Transverse colon (tissue), 4 donors: ENCODE results near the gene GLRX3. TPM values are rescaled to one million over a fixed set of nuclear protein-coding genes. Genes with fewer than 3 reads are reported as not detected.

Experiments used
- DNase-seq: peaks from one replicate; pipeline ENCODE4 v3.0.0-alpha.2; 2019
- H3K27ac ChIP-seq, 4 donors: fragments of 200-600 bp; sonication (generic); 2 replicates each; pipeline ENCODE4 v1.5.1; 2016 to 2018; ENCODE audit warnings: inconsistent platforms in 4 of 4
- H3K27me3 ChIP-seq: fragments of 200-600 bp; sonication (generic); 2 replicates; pipeline ENCODE4 v1.5.1; 2017; ENCODE audit warnings: inconsistent platforms
- H3K36me3 ChIP-seq, 4 donors: fragments of 200-600 bp; sonication (generic); 2 replicates each; pipeline ENCODE4 v1.5.1; 2017 to 2019; ENCODE audit warnings: inconsistent platforms in 4 of 4
- H3K4me1 ChIP-seq, 4 donors: fragments of 200-600 bp; sonication (generic); 2 replicates each; pipeline ENCODE4 v1.5.1; 2017 to 2020; ENCODE audit warnings: inconsistent platforms in 4 of 4
- H3K4me3 ChIP-seq, 4 donors: fragments of 200-600 bp; sonication (generic); 1 replicate in 1 of 4; 2 replicates in 3 of 4; pipeline versions ENCODE4 v1.5.1 to v1.6.1; 2017 to 2019; ENCODE audit warnings: inconsistent platforms in 4 of 4
- H3K9me3 ChIP-seq, 2 donors: fragments of 200-600 bp; sonication (generic); 2 replicates each; pipeline ENCODE4 v1.5.1; 2017 to 2019; ENCODE audit warnings: inconsistent platforms in 2 of 2
- EP300 ChIP-seq: sonication (generic); formaldehyde crosslinking; IDR thresholded peaks from one replicate; pipeline ENCODE4 v1.6.1; 2017; ENCODE audit warnings: antibody characterized with exemption, low read depth
- POLR2A ChIP-seq: fragments of 450-650 bp; IDR thresholded peaks from one replicate; pipeline ENCODE4 v1.6.1; 2016; ENCODE audit warnings: antibody characterized with exemption, mild to moderate bottlenecking, moderate library complexity
- POLR2AphosphoS5 ChIP-seq, 3 donors: sonication (generic); formaldehyde crosslinking; IDR thresholded peaks; one replicate each; pipeline ENCODE4 v1.6.1; 2016; ENCODE audit warnings: antibody characterized with exemption in 3 of 3
- WGBS, 2 donors: methylation state at CpG; one replicate each; pipeline ENCODE4 v1.1.5; 2018; ENCODE audit warnings: low coverage in 1 of 2; 5-methylcytosine and 5-hydroxymethylcytosine counted together
- in situ Hi-C, 4 donors: fragments of 200-750 bp; cut with MboI; loops; one replicate each; pipeline versions ENCODE4 v1.15.0 to v1.15.1; 2017; ENCODE audit warnings: low sequenced_read_pairs in 3 of 4, low pct_ligation_motif_present in 1 of 4, low pct_unique_long_range_greater_than_20kb in 1 of 4
- intact Hi-C: fragments of 100-400 bp; cut with DNase I; formaldehyde crosslinking; loops from one replicate; pipeline ENCODE4 v1.15.1; 2023; ENCODE audit warnings: low total_unique reads
- total RNA-seq, 4 donors: library from RNA; depleted of rRNA; stranded (reverse); fragments of >200 nt; gene quantifications; one replicate each; pipeline ENCODE4 v1.1.0, GENCODE V29; 2016
- TF ChIP-seq, protein P1 (sequence below), 5 experiments: fragments of 200-600 bp in 3 of 5; fragments of 450-650 bp in 2 of 5; sonication (generic) in 3 of 5; IDR thresholded peaks; 1 replicate in 2 of 5; 2 replicates in 3 of 5; pipeline ENCODE4 v1.5.1; 2016 to 2017; ENCODE audit warnings: antibody characterized with exemption in 5 of 5, inconsistent platforms in 3 of 5, mild to moderate bottlenecking in 2 of 5, moderate library complexity in 1 of 5

GLRX3 gene
- total RNA-seq, 4 donors from 2014 or later = 32.7 to 38.2 (median 34.3) TPM

DNA sequence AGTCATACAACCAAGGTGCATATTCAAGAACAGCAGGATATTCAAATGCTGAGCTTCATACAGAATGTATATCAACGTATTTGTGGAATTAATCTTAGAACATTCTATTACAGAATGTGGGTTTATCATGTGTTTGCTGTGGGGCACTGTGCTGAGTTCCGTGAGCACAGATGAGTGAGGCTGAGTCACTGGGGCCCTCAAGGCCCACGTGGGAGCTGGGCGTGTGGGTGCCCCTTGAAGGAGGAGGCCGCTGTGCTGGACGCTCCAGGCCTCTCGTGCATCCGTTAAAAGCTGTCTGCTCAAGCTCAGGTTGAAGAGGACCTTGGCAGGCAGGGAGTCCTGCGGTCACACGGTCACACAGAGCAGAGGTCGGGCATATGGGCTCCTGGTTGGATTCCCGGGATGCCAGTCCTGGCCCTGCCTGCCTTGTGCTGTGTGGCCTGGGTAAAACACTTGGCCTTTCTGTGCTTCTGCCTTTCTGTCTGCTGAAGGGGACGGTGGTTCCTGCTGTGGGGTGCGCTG, 70.1 kb downstream of the GLRX3 start:
- no peaks in the 10 kb centered on the region for H3K9me3 ChIP-seq
- TF ChIP-seq POLR2A (no peak), POLR2AphosphoS5 (IDR thresholded peaks at IDR 0.05) (no peak), EP300 (no peak)
- TF ChIP-seq, protein P1, sequence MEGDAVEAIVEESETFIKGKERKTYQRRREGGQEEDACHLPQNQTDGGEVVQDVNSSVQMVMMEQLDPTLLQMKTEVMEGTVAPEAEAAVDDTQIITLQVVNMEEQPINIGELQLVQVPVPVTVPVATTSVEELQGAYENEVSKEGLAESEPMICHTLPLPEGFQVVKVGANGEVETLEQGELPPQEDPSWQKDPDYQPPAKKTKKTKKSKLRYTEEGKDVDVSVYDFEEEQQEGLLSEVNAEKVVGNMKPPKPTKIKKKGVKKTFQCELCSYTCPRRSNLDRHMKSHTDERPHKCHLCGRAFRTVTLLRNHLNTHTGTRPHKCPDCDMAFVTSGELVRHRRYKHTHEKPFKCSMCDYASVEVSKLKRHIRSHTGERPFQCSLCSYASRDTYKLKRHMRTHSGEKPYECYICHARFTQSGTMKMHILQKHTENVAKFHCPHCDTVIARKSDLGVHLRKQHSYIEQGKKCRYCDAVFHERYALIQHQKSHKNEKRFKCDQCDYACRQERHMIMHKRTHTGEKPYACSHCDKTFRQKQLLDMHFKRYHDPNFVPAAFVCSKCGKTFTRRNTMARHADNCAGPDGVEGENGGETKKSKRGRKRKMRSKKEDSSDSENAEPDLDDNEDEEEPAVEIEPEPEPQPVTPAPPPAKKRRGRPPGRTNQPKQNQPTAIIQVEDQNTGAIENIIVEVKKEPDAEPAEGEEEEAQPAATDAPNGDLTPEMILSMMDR (IDR thresholded peaks at IDR 0.05) = no peak
- H3K4me3 ChIP-seq = no peak overlapping the region
- in situ Hi-C loops (loop anchor here in 1 of 4 donors (25.0 kb wide), 1 partner anchor 106 kb away; no protein-coding TSS in a partner anchor), intact Hi-C loops (no loop called here)
- H3K4me1 ChIP-seq = no peaks in the 10 kb centered on the region
- 81 to 86% methylated on average over 1 to 14 of the region's 14 CpGs for WGBS, 2 donors
- no peaks in the 10 kb centered on the region for H3K27me3 ChIP-seq
- no peak for DNase-seq
- no peaks in the 10 kb centered on the region for H3K36me3 ChIP-seq
- H3K27ac ChIP-seq = no peak overlapping the region

DNA sequence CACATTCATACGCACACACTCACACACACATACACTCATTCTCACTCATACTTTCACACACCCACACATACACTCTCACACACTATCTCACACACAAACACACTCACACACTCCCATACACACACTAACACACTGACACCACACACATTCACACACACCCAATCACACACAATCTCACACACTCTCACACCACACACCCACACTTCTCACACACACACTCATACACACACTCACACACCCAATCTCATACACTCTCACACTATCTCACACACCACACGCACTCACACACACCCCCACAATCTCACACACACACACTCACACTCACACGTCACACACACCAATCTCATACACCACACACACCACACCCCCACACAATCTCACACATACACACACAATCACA, 71.0 kb downstream of the GLRX3 start:
- Histone ChIP-seq H3K9me3 (no peaks in the 10 kb centered on the region), H3K4me1 (no peaks in the 10 kb centered on the region), H3K4me3 (no peak overlapping the region), H3K27ac (no peak overlapping the region), H3K36me3 (no peaks in the 10 kb centered on the region), H3K27me3 (no peaks in the 10 kb centered on the region)
- no peak for TF ChIP-seq POLR2A
- in situ Hi-C loops (loop anchor here in 1 of 4 donors (25.0 kb wide), 1 partner anchor 105 kb away; no protein-coding TSS in a partner anchor), intact Hi-C loops (no loop called here)
- no peak for DNase-seq
- 62 to 92% methylated on average over 3 of the region's 3 CpGs for WGBS, 2 donors

DNA sequence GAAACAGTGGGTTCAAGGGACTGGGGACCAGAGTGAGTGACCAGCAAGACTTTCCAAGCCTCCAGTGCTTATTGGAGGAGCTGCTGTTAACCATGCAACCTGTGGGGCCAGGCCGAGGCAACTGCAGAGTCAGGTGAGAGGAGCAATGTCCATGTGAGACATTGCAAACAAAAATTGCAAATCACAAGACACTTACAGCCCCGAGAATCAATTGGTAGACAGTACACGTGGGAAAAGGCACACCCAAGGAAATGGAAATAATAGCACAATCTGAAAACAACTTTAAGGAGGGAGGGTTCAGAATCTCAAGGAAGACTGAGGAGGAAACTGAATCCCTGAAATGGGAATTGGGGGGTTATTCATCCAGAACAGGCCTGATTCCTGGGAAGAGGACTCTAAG, 72.6 kb downstream of the GLRX3 start:
- no peaks in the 10 kb centered on the region for H3K9me3 ChIP-seq
- intact Hi-C loops = no loop called here
- no peak for DNase-seq
- no peaks in the 10 kb centered on the region for H3K36me3 ChIP-seq
- 36 to 58% methylated on average over 2 to 3 of the region's 3 CpGs for WGBS, 2 donors
- no peak overlapping the region for H3K27ac ChIP-seq
- no peak overlapping the region for H3K4me3 ChIP-seq
- TF ChIP-seq, protein P1 (IDR thresholded peaks at IDR 0.05) = no peak
- TF ChIP-seq EP300 (no peak), POLR2A (no peak), POLR2AphosphoS5 (IDR thresholded peaks at IDR 0.05) (no peak)
- H3K27me3 ChIP-seq = no peaks in the 10 kb centered on the region
- no peaks in the 10 kb centered on the region for H3K4me1 ChIP-seq
- in situ Hi-C loops = loop anchor here in 1 of 4 donors (25.0 kb wide), 1 partner anchor 103 kb away; no protein-coding TSS in a partner anchor

DNA sequence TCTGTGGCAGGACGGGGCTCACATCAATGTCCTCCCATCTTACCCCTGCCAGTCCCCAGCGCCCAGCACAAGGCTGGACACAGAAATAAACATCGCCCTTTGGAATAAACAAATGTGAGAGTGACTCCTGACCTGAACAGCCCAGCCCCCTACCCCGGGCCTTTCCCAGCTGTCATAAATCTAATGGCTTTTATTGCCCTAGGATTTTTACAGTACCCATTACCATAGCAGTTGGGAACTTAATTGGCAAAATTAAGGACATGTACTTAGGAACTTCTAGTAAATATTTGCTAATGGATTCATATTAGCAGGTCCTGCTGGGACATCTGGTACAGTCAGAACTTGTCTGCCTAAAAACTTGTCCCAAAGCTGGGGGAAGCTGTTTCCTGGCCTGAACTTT, 76.6 kb downstream of the GLRX3 start:
- no peak overlapping the region for H3K27ac ChIP-seq
- H3K36me3 ChIP-seq = no peaks in the 10 kb centered on the region
- TF ChIP-seq EP300 = no peak
- no peak for TF ChIP-seq POLR2AphosphoS5 (IDR thresholded peaks at IDR 0.05)
- TF ChIP-seq, protein P1 (IDR thresholded peaks at IDR 0.05) = no peak
- no peak for TF ChIP-seq POLR2A
- no peaks in the 10 kb centered on the region for H3K4me1 ChIP-seq
- no peak for DNase-seq
- no peak overlapping the region for H3K4me3 ChIP-seq
- no peaks in the 10 kb centered on the region for H3K9me3 ChIP-seq
- H3K27me3 ChIP-seq = no peaks in the 10 kb centered on the region
- WGBS, 2 donors = 27% methylated on average over 4 of the region's 4 CpGs; no CpG with 5 or more reads in 1 of the 2 donors
- in situ Hi-C loops = loop anchor here in 1 of 4 donors (25.0 kb wide), 1 partner anchor 100 kb away; no protein-coding TSS in a partner anchor
- intact Hi-C loops = no loop called here
